Large intestine (tissue), 3 donors: ENCODE results near the gene COQ2. TPM values are rescaled to one million over a fixed set of nuclear protein-coding genes. Genes with fewer than 3 reads are reported as not detected.

Experiments
- DNase-seq, 2 donors: peaks; one replicate each; pipeline versions ENCODE4 v3.0.0 to v3.0.0-alpha.2; 2013
- H3K27ac ChIP-seq: one replicate; pipeline ENCODE4 v1.5.1; 2013; ENCODE audit warnings: low read length
- H3K27me3 ChIP-seq: 2 replicates; pipeline ENCODE4 v1.6.1; 2013; ENCODE audit warnings: low read length; ENCODE audit not compliant: control insufficient read depth, insufficient read depth
- H3K36me3 ChIP-seq: 2 replicates; pipeline ENCODE4 v1.6.1; 2013; ENCODE audit warnings: low read length; ENCODE audit not compliant: control insufficient read depth, insufficient read depth
- H3K4me1 ChIP-seq: one replicate; pipeline ENCODE4 v1.6.1; 2013; ENCODE audit warnings: low read length; ENCODE audit not compliant: control insufficient read depth, insufficient read depth
- H3K4me3 ChIP-seq: one replicate; pipeline ENCODE4 v1.5.1; 2013; ENCODE audit warnings: low read length
- H3K9me3 ChIP-seq: one replicate; pipeline ENCODE4 v1.6.1; 2013; ENCODE audit warnings: mild to moderate bottlenecking, low read depth, low read length, moderate library complexity; ENCODE audit not compliant: control insufficient read depth
- WGBS: methylation state at CpG from one replicate; pipeline ENCODE4 v1.1.5; 2013; ENCODE audit warnings: low lambda C conversion rate; ENCODE audit not compliant: insufficient coverage; 5-methylcytosine and 5-hydroxymethylcytosine counted together
- polyA plus RNA-seq: library from polyadenylated mRNA; unstranded; fragments of 120-200 nt; gene quantifications from one replicate; pipeline ENCODE4 v1.2.1, GENCODE V29; 2013

The COQ2 gene
- polyA plus RNA-seq, 1 donor, result 14.7 TPM

DNA sequence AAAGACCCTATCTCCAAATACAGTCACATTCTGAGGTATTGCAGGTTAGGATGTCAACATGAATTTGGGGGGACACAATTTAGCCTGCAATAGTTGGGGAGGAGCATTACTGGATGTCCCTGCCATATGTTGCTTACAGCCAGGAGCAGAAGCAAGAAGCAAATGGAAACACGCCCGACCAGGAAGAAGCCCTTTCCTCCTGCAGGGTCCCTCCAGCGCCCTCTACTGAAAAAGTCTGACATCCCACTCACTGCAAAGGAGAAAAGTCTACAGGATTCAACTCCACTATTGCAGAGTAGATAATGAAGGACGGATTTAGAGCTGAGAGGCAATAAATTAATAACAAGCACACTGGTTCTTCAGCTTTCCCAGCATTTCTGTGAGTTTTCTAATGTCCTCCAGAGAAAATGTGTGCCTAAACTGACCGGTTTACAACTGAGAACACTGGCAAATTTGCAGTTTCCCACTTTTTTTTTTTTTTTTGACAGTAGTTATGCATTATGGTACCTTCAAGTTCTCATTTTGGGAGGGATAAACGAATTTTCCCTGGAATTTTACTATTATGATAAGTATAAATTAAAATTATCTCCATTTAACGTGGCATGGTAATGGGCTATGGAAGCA, 31.7 kb downstream of the COQ2 start:
- Histone ChIP-seq H3K27ac (no peak overlapping the region), H3K4me3 (no peak overlapping the region), H3K27me3 (no peaks in the 10 kb centered on the region), H3K9me3 (no peaks in the 10 kb centered on the region), H3K36me3 (no peaks in the 10 kb centered on the region), H3K4me1 (peaks cover 13% of the 10 kb centered on the region)
- DNase-seq, result peak; percentile 84 to 87
- WGBS, result no CpG with 5 or more reads among the region's 7 CpGs

GRCh38 chr4:83251447-83251830, 33.2 kb downstream of the COQ2 start:
- Histone ChIP-seq H3K27ac (no peak overlapping the region), H3K4me3 (no peak overlapping the region), H3K9me3 (no peaks in the 10 kb centered on the region), H3K27me3 (no peaks in the 10 kb centered on the region), H3K4me1 (peaks cover 13% of the 10 kb centered on the region), H3K36me3 (no peaks in the 10 kb centered on the region)
- no CpG with 5 or more reads among the region's 2 CpGs for WGBS
- no peak for DNase-seq

DNA sequence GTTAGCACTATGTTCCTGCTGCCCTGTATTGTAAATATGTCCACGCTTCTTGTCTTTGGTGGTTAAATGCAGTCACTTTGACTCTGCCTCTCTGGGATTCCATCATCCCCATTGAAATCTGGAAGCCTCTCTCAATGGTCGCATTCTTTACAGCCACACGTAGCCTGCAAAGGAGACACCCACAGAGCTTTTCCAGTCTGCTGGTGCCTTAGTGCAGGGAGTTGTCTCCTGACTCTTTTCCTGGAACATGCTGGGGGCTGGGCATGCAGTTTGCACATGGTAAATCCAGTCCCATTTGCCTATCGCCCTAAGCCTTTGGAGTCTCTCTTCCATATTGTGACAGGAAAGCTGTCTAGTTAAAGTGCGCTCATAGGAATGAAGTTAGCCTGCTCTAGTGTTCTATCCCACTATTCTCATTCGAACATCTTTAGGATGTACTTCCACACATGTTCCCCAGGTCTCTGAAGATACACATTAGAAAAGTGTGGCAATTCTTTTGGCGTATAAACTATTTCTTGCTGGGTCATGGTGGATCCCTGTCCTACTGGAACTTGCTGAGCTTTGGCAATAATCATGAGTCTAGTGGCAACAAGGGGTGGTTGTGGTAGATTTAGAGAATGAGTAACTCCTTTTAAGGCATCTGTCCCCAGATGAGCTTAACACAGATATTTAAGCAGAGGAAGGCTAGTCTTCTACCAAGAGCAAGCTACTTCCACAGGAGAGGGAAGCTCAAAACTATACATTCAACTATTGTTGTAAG, 33.7 kb downstream of the COQ2 start:
- Histone ChIP-seq H3K27ac (no peak overlapping the region), H3K36me3 (no peaks in the 10 kb centered on the region)
- DNase-seq, result no peak

DNA sequence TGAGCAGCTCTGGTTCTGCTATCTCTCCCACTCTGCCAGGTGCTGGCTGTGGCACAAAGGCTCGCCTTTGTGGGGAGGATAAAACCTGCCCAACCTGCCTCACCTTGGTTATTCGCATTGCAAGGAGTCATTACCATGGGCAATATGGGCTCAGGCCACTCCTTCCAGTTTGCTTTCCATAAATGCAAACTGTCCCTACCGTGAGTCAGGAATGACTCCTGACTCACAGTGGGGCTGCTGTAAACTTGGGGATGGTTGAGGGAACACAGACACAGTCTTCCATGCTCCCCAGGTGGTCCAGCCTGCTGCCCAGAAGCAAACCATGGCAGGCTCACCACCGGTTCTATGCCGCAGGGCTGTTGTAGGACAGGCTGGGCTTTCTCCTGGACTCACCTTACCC, 36.1 kb downstream of the COQ2 start:
- Histone ChIP-seq H3K27ac (no peak overlapping the region), H3K27me3 (no peaks in the 10 kb centered on the region), H3K4me1 (peaks cover 5% of the 10 kb centered on the region), H3K9me3 (no peaks in the 10 kb centered on the region), H3K4me3 (no peak overlapping the region), H3K36me3 (no peaks in the 10 kb centered on the region)
- DNase-seq, result no peak
- WGBS, result no CpG with 5 or more reads among the region's 5 CpGs

More for the DNA sequence above, 33.7 kb downstream of the COQ2 start:
- Histone ChIP-seq H3K27me3 (no peaks in the 10 kb centered on the region), H3K9me3 (no peaks in the 10 kb centered on the region), H3K4me3 (no peak overlapping the region), H3K4me1 (peaks cover 9% of the 10 kb centered on the region)
- 100% methylated on average over 1 of the region's 7 CpGs for WGBS

- no peaks in the 10 kb centered on the region for H3K36me3 ChIP-seq
- H3K9me3 ChIP-seq, result no peaks in the 10 kb centered on the region
- H3K27ac ChIP-seq, result no peak overlapping the region
- H3K27me3 ChIP-seq, result no peaks in the 10 kb centered on the region
- WGBS, result no CpG with 5 or more reads among the region's 12 CpGs
- no peak overlapping the region for H3K4me3 ChIP-seq
- H3K4me1 ChIP-seq, result no peaks in the 10 kb centered on the region
- no peak for DNase-seq
Observed at GRCh38 chr4:83247415-83248357, 36.9 kb downstream of the COQ2 start.

- no CpG with 5 or more reads among the region's 1 CpG for WGBS
- Histone ChIP-seq H3K9me3 (no peaks in the 10 kb centered on the region), H3K4me1 (peaks cover 17% of the 10 kb centered on the region), H3K4me3 (no peak overlapping the region), H3K36me3 (no peaks in the 10 kb centered on the region), H3K27ac (peak overlapping the region; percentile 69), H3K27me3 (no peaks in the 10 kb centered on the region)
- DNase-seq, result no peak
Observed at GRCh38 chr4:83241132-83241531, 43.5 kb downstream of the COQ2 start.

- peak overlapping the region; percentile 69 for H3K27ac ChIP-seq
- WGBS, result no CpG with 5 or more reads among the region's 4 CpGs
- no peak overlapping the region for H3K4me3 ChIP-seq
- H3K36me3 ChIP-seq, result no peaks in the 10 kb centered on the region
- peak; percentile 72 to 86 for DNase-seq
- peaks cover 17% of the 10 kb centered on the region for H3K4me1 ChIP-seq
- H3K27me3 ChIP-seq, result no peaks in the 10 kb centered on the region
- no peaks in the 10 kb centered on the region for H3K9me3 ChIP-seq
Observed at GRCh38 chr4:83240379-83240875, 44.2 kb downstream of the COQ2 start.

DNA sequence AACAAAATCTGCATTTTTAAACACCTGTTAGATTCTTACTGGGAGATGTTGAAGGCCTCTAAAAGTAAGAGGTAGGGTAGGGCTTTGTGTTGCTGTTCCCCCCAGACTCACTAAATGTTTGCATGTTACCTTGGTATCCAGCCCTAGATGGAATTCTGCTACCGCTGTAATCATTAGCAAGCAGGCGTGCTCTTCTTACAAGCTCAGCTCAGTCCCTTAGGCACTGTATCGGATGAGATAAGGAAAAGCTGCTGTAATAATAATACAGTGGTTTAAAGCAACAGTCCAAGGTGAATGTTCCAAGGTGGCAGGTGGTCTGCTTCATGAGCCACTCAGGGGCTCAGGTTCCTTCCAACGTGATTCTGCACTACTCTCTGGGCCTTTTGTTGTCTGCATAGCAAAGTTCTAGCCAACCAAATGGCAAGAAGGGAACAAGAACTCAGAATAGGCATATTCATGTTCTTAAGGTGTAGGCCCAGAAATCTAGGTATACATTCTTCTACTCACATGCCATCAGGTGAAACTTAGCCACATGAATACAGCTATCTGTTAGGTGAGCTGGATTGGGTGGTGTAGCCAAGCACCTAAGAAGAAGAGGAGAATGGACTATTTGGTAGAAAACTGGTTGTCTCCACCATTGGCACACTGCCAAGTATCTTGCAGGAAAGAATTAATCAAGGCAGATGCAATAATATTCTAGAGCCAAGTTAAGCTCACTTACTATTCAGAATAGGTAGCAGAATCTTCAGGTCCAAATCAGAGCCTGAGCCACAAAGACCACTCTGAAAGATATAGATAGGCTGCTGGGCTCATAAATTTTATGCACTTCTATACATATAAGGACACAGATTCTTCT, 46.0 kb downstream of the COQ2 start:
- no CpG with 5 or more reads among the region's 4 CpGs for WGBS
- DNase-seq, result peak; percentile 41 to 73
- no peaks in the 10 kb centered on the region for H3K36me3 ChIP-seq
- no peaks in the 10 kb centered on the region for H3K27me3 ChIP-seq
- H3K27ac ChIP-seq, result peak overlapping the region; percentile 21
- no peaks in the 10 kb centered on the region for H3K9me3 ChIP-seq
- peaks cover 17% of the 10 kb centered on the region for H3K4me1 ChIP-seq
- no peak overlapping the region for H3K4me3 ChIP-seq

- WGBS, result 86% methylated on average over 2 of the region's 2 CpGs
- H3K27ac ChIP-seq, result no peak overlapping the region
- H3K9me3 ChIP-seq, result no peaks in the 10 kb centered on the region
- no peak overlapping the region for H3K4me3 ChIP-seq
- DNase-seq, result no peak
- no peaks in the 10 kb centered on the region for H3K27me3 ChIP-seq
- no peaks in the 10 kb centered on the region for H3K36me3 ChIP-seq
- H3K4me1 ChIP-seq, result peaks cover 17% of the 10 kb centered on the region
Observed at GRCh38 chr4:83237591-83237990, 47.0 kb downstream of the COQ2 start.
